Rectal smooth muscle tissue (tissue), 1 donor: ENCODE results near the gene PODNL1.

ENCODE experiments used
- H3K27ac ChIP-seq: one replicate; pipeline ENCODE4 v1.7.0; 2013; ENCODE audit warnings: low read depth, low read length, inconsistent platforms
- H3K27me3 ChIP-seq: one replicate; pipeline ENCODE4 v1.7.0; 2013; ENCODE audit warnings: low read length; ENCODE audit not compliant: control insufficient read depth, insufficient read depth
- H3K36me3 ChIP-seq: one replicate; pipeline ENCODE4 v1.7.0; 2013; ENCODE audit warnings: low read length; ENCODE audit not compliant: control insufficient read depth, insufficient read depth
- H3K4me1 ChIP-seq: one replicate; pipeline ENCODE4 v1.7.0; 2013; ENCODE audit warnings: low read length; ENCODE audit not compliant: control insufficient read depth, insufficient read depth
- H3K4me3 ChIP-seq: one replicate; pipeline ENCODE4 v1.7.0; 2013; ENCODE audit warnings: low read length
- H3K9ac ChIP-seq: one replicate; pipeline ENCODE4 v1.7.0; 2013; ENCODE audit warnings: low read length

Gene PODNL1

DNA sequence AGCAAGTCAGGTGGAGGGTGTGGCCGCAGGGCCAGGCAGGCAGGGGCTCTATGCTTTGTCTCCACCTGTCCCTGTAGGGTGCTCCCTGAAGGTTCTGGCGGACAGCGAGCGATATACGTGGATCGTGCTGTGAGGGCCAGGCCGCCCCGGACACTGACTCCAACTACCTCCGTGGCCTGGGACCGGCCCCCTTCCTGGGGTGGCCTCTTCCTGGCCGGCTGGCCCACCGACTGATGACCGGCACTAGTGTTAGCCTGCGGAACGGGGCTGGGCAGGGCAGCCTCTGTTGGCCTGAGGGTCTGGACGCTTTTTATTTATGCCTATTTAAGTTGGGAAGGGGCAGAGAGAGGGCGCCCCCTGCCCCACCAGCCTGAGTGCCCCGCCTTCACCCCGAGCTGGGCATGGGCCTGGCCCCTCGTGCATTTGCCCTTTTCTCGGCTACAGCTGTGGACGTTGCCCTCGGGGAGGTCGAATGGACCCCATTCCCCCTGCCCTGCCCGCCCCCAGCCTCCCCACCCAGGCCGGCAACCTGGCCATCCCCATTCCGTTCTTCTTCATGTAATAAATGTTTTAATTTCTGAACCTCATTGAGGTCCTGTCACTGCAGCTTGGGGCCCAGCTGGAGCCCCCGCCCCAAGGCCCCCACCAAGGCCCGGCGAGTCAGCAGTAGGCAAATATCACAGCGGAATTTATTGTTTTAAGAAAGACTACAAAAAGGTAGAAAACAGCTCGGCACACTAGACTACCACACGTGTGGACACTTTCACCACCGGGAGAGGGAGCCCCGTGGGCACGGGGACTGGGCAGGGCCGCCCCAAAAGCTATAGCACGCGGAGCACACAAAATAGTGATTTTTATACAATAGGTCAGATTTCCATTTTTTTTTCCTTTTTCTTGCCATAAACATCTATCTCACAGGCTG, 22.9 kb upstream of the PODNL1 start:
- no peaks in the 10 kb centered on the region for H3K4me1 ChIP-seq
- H3K36me3 ChIP-seq: peaks cover 25% of the 10 kb centered on the region
- H3K27me3 ChIP-seq: no peaks in the 10 kb centered on the region
- no peak overlapping the region for H3K4me3 ChIP-seq
- H3K27ac ChIP-seq: no peak overlapping the region
- H3K9ac ChIP-seq: no peak overlapping the region

DNA sequence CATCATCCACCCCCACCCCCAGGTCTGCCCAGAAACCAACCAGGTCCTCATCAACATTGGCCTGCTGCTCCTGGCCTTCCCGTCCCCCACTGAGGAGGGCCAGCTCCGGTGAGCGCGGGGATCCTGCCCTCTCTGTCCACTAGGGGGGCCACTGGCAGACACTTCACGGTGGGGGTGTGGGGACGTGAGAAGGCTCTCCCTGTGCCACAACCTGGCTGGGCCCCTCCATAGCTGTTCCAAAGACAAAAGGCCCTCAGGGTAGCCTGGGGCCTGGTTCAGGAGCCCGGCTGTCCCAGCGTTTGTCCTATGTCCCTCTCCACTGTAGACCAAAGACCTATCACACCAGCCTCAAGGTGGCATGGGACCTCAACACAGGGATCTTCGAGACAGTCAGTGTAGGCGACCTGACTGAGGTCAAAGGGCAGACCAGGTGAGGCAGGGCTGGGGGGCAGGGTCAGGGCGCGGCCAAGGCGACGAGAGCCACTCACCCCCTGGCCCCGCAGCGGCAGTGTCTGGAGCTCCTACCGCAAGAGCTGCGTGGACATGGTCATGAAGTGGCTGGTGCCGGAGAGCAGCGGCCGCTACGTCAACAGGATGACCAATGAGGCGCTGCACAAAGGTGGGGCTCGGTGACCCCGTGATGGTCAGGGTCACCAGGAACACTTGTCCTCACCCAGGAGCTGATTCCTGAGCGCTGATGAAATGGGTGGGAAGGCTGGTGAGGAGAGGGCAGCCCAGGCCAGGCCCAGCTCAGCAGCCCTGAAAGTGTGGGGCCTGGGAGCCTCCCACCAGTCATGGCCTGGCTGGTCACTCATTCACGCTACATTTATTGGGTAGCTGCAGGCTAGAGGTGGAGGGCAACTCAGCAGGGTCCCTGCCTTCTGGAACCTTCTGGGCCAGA, 22.0 kb upstream of the PODNL1 start:
- H3K4me1 ChIP-seq: no peaks in the 10 kb centered on the region
- H3K36me3 ChIP-seq: peaks cover 28% of the 10 kb centered on the region
- H3K27ac ChIP-seq: no peak overlapping the region
- no peak overlapping the region for H3K4me3 ChIP-seq
- H3K27me3 ChIP-seq: no peaks in the 10 kb centered on the region
- no peak overlapping the region for H3K9ac ChIP-seq

DNA sequence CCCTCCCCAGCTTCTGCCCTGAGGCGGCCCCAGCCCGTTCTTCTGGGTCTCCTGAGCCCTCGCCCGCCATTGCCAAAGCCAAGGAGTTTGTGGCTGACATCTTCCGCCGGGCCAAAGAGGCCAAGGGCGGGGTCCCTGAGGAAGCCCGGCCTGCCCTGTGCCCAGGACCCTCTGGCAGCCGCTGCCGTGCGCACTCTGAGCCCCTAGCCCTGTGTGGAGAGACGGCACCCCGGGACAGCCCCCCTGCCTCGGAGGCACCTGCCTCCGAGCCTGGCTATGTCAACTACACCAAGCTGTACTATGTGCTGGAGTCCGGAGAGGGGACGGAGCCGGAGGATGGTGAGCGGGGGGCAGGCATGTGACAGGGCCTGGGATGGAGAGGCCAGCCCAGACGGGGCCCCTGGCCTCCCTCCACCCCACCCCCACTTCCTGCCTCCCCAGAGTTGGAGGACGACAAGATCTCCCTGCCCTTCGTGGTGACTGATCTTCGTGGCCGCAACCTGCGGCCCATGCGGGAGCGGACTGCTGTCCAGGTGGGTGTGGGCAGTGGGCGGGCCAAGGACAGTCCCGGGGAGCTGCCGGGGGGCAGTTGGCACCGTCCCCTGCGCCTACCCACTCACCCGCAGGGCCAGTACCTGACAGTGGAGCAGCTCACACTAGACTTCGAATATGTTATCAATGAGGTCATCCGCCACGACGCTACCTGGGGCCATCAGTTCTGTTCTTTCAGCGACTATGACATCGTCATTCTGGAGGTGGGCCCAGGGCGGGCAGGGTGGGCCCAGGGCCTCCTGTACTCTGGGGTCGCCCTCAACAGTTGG, 21.1 kb upstream of the PODNL1 start:
- no peak overlapping the region for H3K4me3 ChIP-seq
- peaks cover 28% of the 10 kb centered on the region for H3K36me3 ChIP-seq
- H3K4me1 ChIP-seq: no peaks in the 10 kb centered on the region
- no peaks in the 10 kb centered on the region for H3K27me3 ChIP-seq
- no peak overlapping the region for H3K9ac ChIP-seq
- no peak overlapping the region for H3K27ac ChIP-seq

DNA sequence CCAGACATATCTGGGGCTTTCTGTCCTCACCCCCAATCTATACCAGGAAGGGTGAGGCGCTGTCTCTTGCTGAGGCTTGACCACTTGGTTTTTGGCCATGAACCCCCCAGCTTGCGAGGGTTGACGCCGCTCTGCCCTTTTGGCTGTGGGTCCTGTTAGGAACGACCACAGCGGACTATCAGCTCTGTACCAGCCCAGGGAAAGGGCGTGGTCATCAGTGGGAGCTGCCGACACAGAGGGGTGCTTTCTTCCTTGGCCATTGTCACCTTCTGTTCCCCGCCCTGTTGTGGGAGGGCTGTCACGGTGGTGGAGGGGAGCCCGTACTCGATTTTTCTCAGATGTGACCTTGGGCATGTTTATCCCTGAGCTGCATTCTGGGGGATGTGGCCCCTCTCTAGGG, 19.8 kb upstream of the PODNL1 start:
- Histone ChIP-seq H3K36me3 (peaks cover 28% of the 10 kb centered on the region), H3K27me3 (no peaks in the 10 kb centered on the region), H3K9ac (no peak overlapping the region), H3K4me3 (no peak overlapping the region), H3K27ac (no peak overlapping the region), H3K4me1 (peaks cover 4% of the 10 kb centered on the region)

DNA sequence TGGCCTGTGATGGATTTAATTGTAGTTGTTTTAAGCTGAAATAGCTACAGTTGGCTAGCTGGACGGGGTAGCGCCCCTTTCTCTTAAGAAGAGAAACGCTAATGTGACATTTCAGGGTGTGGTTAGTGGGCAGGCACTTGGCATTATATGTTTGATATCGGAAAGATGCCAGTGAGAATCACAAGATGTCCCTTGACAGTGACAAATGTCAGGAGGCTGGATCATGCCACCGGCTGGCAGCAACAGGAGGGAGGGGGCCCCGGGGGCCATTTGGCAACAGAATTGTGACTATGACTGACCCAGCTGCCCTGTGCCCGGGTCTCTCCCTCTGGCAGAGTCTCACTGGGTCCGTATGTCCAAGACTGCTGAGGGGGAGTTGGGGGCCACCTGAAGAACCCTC, 18.8 kb upstream of the PODNL1 start:
- H3K9ac ChIP-seq: no peak overlapping the region
- no peaks in the 10 kb centered on the region for H3K27me3 ChIP-seq
- H3K4me3 ChIP-seq: no peak overlapping the region
- H3K27ac ChIP-seq: no peak overlapping the region
- H3K4me1 ChIP-seq: peaks cover 6% of the 10 kb centered on the region
- peaks cover 28% of the 10 kb centered on the region for H3K36me3 ChIP-seq

DNA sequence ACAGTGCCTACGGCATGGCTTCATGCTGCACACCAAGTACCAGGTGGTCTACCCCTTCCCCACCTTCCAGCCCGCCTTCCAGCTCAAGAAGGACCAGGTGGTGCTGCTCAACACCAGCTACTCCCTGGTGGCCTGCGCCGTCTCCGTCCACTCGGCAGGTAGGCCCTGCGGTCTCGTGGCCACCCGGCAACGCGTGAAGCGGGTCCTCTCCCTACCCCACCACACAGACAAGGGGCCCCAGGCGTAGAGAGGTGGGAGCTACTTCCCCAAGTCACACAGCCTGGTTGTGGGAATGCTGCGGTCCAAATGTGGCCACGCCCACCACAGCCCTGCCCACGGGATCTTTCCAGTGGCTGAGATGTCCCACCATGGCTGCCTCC, 18.1 kb upstream of the PODNL1 start:
- peaks cover 6% of the 10 kb centered on the region for H3K4me1 ChIP-seq
- no peak overlapping the region for H3K4me3 ChIP-seq
- H3K9ac ChIP-seq: no peak overlapping the region
- peaks cover 28% of the 10 kb centered on the region for H3K36me3 ChIP-seq
- H3K27ac ChIP-seq: no peak overlapping the region
- H3K27me3 ChIP-seq: no peaks in the 10 kb centered on the region

DNA sequence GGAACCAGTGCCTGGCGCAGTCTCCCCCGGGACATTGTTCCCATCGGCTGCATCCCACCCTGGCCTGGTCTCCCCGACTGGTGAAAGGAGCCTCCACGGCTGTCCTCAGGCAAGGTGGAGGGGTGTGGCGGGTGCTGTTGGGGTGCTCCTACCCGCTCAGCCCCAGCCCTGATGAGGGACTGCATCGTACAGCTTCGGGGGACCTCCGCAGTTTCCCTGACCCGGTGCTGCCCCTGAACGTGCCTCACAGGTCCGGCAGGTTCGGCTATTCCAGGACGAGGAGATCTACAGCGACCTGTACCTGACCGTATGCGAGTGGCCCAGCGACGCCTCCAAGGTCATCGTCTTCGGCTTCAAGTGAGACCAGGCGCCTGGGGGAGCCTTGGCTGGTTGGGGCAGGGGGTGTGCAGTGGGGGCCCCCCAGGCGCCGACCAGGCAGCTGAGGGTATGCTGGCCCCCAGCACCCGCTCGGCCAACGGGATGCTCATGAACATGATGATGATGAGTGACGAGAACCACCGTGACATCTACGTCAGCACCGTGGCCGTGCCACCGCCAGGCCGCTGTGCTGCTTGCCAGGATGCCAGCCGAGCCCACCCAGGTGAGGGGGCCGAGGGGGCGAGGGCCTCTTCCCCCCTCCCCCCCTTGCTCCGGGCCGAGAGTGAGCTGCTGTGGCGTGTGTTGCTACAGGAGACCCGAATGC, 17.6 kb upstream of the PODNL1 start:
- H3K4me3 ChIP-seq: no peak overlapping the region
- H3K4me1 ChIP-seq: peaks cover 6% of the 10 kb centered on the region
- no peak overlapping the region for H3K27ac ChIP-seq
- no peaks in the 10 kb centered on the region for H3K27me3 ChIP-seq
- H3K9ac ChIP-seq: no peak overlapping the region
- peaks cover 28% of the 10 kb centered on the region for H3K36me3 ChIP-seq

DNA sequence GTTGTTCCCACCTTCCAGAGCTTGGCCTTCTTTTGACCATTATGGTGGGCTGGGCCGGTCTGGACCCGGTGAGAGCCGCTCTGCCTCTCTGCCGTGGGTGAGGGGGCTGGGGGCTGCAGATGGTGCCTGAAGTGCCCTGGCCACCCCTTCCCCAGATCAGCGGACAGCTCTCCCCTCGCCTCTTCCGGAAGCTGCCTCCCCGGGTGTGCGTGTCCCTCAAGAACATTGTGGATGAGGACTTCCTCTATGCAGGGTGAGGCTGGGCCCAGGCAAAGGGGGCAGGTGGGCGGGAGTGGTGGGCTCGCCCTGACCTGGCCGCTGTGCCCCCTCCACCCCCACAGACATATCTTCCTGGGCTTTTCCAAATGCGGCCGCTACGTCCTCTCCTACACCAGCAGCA, 16.0 kb upstream of the PODNL1 start:
- H3K4me1 ChIP-seq: peaks cover 6% of the 10 kb centered on the region
- peaks cover 23% of the 10 kb centered on the region for H3K36me3 ChIP-seq
- no peak overlapping the region for H3K4me3 ChIP-seq
- no peaks in the 10 kb centered on the region for H3K27me3 ChIP-seq
- no peak overlapping the region for H3K9ac ChIP-seq
- H3K27ac ChIP-seq: no peak overlapping the region

DNA sequence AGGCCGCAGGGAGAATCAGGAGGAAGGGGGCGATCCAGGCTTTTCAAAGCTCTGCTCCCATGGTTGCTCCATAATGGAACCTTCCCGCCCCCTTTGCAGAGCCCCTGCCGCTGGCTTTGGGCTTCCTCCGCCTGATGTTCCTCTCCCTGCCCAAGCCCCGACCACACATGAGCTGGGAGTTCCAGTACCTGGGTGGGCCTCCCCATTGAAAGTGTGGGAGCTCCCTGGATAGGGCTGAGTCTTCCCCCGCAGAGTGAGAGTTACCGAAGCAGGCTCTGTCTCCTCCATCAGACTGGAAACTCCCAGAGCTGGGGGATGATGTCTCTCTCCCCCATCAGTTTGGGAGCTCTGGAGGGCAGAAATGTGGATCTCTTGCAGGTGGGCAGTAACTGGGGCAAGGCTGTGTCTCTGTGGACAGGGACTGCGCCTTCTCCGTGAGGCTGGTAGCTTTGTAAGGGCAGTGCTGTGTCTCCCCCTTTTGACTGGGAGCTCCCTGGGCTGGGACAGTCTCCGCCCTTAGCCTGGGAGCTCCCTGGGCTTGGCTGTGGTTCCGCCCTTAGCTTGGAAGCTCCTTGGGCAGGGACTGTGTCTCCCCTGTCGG, 14.8 kb upstream of the PODNL1 start:
- peak overlapping the region; percentile 49 for H3K9ac ChIP-seq
- peaks cover 19% of the 10 kb centered on the region for H3K36me3 ChIP-seq
- H3K4me1 ChIP-seq: peaks cover 6% of the 10 kb centered on the region
- no peak overlapping the region for H3K27ac ChIP-seq
- H3K27me3 ChIP-seq: no peaks in the 10 kb centered on the region
- H3K4me3 ChIP-seq: peak overlapping the region; percentile 79

DNA sequence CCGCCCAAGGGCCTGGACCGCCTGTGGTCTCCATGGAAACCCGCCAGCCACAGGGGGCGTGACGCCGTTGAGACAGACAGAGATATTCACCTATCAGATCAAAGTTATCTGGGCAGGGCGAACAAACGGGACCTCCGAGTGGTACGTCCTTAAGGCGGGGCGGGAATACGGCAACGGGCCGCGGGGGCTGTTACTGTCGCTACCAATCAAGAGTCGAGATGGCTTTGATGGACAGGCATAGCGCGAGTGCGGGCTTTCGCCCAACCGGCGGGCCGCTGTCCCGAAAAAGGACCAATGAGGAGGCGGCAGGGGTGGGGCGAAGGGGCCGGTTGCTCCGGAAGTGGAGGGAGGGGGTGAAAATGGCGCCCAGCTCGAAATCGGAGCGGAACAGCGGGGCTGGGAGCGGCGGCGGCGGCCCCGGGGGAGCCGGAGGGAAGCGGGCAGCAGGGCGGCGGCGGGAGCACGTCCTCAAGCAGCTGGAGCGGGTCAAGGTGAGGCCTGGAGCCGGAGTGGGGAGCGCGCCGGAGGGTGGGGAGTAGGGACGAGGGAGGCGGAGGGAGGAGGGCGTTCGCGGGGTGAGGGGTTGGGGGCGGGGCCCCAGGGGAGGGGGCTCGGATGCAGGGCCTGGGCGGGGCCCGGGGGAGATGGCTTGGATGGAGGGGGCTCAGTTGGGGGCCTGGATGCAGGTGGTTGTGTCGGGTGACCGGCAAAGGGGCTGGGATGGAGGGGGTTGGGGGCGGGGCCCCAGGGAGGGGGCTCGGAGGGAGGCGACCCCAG, 14.1 kb upstream of the PODNL1 start, which contains the start of gene DCAF15:
Gene DCAF15, plus strand, starts transcription at position 356 of the 777 bp plus-strand sequence. Its CDS starts 4 bp downstream, at position 360.
- H3K4me3 ChIP-seq: peak within 1 kb of the TSS; percentile 79
- H3K9ac ChIP-seq: peak within 1 kb of the TSS; percentile 49
- no peaks in the 10 kb centered on the region for H3K27me3 ChIP-seq
- H3K27ac ChIP-seq: peak within 1 kb of the TSS; percentile 77
- peaks cover 6% of the 10 kb centered on the region for H3K4me1 ChIP-seq
- H3K36me3 ChIP-seq: peaks cover 17% of the 10 kb centered on the region

DNA sequence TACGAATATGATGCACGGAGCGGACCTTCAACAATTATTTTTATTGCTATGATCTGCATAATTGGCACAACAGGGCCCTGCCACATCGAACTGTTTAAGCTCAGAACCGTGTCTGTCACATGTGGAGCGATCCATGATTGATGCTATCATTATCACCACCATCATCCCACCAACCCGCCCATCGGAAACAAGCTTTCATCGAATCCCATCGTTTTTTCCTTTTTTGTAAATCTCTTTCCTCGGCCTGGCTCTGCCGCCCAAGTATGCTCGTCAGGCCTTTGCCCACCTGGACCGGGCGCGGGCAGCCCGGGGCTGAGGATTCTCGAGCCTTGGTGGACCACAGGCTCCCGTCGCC, 13.6 kb upstream of the PODNL1 start:
- Histone ChIP-seq H3K4me3 (peak overlapping the region; percentile 64), H3K27ac (no peak overlapping the region), H3K4me1 (peaks cover 6% of the 10 kb centered on the region), H3K9ac (no peak overlapping the region), H3K36me3 (peaks cover 12% of the 10 kb centered on the region), H3K27me3 (no peaks in the 10 kb centered on the region)
